Uterus (tissue), 2 donors: ENCODE data around the gene COX6A2.

ENCODE experiments used
- POLR2A ChIP-seq, 2 donors: fragments of 450-650 bp; IDR thresholded peaks; one replicate each; pipeline ENCODE4 v1.6.1; 2016; ENCODE audit warnings: antibody characterized with exemption in 2 of 2, mild to moderate bottlenecking in 1 of 2, moderate library complexity in 1 of 2
- TF ChIP-seq, protein P1 (sequence below), 4 experiments: fragments of 200-600 bp in 2 of 4; fragments of 450-650 bp in 2 of 4; sonication (generic) in 2 of 4; IDR thresholded peaks; one replicate each; pipeline ENCODE4 v1.5.1; 2016 to 2019; ENCODE audit warnings: antibody characterized with exemption in 4 of 4, mild to moderate bottlenecking in 2 of 4, moderate library complexity in 1 of 4

GRCh38 chr16:31395647-31396046 is 32.5 kb downstream of the COX6A2 start:
- TF ChIP-seq, protein P1, sequence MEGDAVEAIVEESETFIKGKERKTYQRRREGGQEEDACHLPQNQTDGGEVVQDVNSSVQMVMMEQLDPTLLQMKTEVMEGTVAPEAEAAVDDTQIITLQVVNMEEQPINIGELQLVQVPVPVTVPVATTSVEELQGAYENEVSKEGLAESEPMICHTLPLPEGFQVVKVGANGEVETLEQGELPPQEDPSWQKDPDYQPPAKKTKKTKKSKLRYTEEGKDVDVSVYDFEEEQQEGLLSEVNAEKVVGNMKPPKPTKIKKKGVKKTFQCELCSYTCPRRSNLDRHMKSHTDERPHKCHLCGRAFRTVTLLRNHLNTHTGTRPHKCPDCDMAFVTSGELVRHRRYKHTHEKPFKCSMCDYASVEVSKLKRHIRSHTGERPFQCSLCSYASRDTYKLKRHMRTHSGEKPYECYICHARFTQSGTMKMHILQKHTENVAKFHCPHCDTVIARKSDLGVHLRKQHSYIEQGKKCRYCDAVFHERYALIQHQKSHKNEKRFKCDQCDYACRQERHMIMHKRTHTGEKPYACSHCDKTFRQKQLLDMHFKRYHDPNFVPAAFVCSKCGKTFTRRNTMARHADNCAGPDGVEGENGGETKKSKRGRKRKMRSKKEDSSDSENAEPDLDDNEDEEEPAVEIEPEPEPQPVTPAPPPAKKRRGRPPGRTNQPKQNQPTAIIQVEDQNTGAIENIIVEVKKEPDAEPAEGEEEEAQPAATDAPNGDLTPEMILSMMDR (IDR thresholded peaks at IDR 0.05): no peak
- no peak for TF ChIP-seq POLR2A (IDR thresholded peaks at IDR 0.05)
